ENCODE results near the gene ARID1B. TPM values are rescaled to one million over a fixed set of nuclear protein-coding genes. Genes with fewer than 3 reads are reported as not detected.

The ARID1B gene
- total RNA-seq, 1 experiment from 2014 or later, result 35.6 TPM

- Histone ChIP-seq H3K79me2 (ENCODE audit: insufficient read depth, low read length) (peaks cover 30% of the 10 kb centered on the region), H3K9ac (ENCODE audit: low read length) (no peak overlapping the region), H3K27me3 (ENCODE audit: insufficient read depth, low read length) (no peaks in the 10 kb centered on the region), H3K27ac (ENCODE audit: low read depth, low read length) (no peak overlapping the region), H3K9me2 (ENCODE audit: insufficient read depth) (no peaks in the 10 kb centered on the region), H3K4me2 (ENCODE audit: low read length) (peak overlapping the region; percentile 12; the same call in 1 of the 2 replicates), H3K4me1 (ENCODE audit: control insufficient read depth in 1 of 2, insufficient read depth in 2 of 2, low read length in 2 of 2) (peaks cover 24 to 27% of the 10 kb centered on the region in 2 experiments), H4K20me1 (ENCODE audit: insufficient read depth) (no peaks in the 10 kb centered on the region), H3K4me3 (replicated peaks in 1 of 2; ENCODE audit: low read depth in 1 of 2, low read length in 2 of 2) (no peak overlapping the region), H3K9me3 (ENCODE audit: control insufficient read depth in 1 of 2, insufficient read depth in 1 of 2, low read depth in 1 of 2, low read length in 2 of 2) (no peaks in the 10 kb centered on the region), H3K36me3 (ENCODE audit: control insufficient read depth in 1 of 2, insufficient read depth in 2 of 2, low read length in 2 of 2) (no peaks in the 10 kb centered on the region), H2AFZ (ENCODE audit: low read depth, low read length, poor library complexity, severe bottlenecking) (no peak overlapping the region)
- intact Hi-C loops (cut with micrococcal nuclease), result no loop called here
- TF ChIP-seq TCF7L2 (IDR thresholded peaks at IDR 0.05; ENCODE audit: borderline replicate concordance, extremely low read depth, insufficient read depth, insufficient read length) (peak; percentile 46), RAD21 (IDR thresholded peaks at IDR 0.05; ENCODE audit: low read depth) (peak; percentile 31), ELF1 (IDR thresholded peaks at IDR 0.05; ENCODE audit: borderline replicate concordance, low read depth) (no peak)
- peak; percentile 33; the same call in 1 of the 2 replicates for ATAC-seq
- ChIA-PET CTCF (no interaction called here), POLR2A (interaction anchor here (1.2 kb wide), 1 partner anchor 19 kb away, joined by 3 read pairs; no protein-coding TSS in a partner anchor), RAD21 (ENCODE audit: low non-redundant PET in 1 of 2, low total read pairs in 2 of 2, uncharacterized antibody in 2 of 2, unreplicated experiment in 2 of 2) (no interaction called here)
- BruUV-seq (replicated peaks), result no TSS peak
- peak; percentile 42 for DNase-seq (ENCODE audit: low read depth, low spot score)
These were observed 176.4 kb downstream of the ARID1B start for GRCh38 chr6:156953479-156954146.

DNA sequence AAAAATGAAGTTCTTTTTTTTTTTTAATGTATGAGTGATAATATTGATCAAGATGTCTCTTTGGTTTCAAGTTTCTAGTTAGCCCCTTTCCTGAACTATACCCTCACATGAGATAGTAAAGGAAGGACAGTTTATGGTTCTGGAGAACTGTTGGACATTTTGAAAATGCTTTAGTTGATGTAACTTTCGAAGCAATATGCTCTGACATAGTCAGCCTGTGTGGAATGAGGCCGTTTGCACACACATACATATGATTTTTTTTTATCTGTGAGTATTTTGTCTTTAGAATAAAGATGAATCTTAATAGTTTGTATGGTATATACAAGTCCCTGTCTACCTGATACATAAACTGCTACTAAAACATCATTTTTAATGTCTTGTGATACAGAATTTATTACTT, 177.0 kb downstream of the ARID1B start:
- H3K4me3 ChIP-seq (replicated peaks in 1 of 2; ENCODE audit: low read depth in 1 of 2, low read length in 2 of 2), result no peak overlapping the region
- no peak overlapping the region for H3K9ac ChIP-seq (ENCODE audit: low read length)
- ChIA-PET CTCF (no interaction called here), RAD21 (ENCODE audit: low non-redundant PET in 1 of 2, low total read pairs in 2 of 2, uncharacterized antibody in 2 of 2, unreplicated experiment in 2 of 2) (no interaction called here), POLR2A (no interaction called here)
- H3K4me1 ChIP-seq (ENCODE audit: control insufficient read depth in 1 of 2, insufficient read depth in 2 of 2, low read length in 2 of 2), result peaks cover 18 to 21% of the 10 kb centered on the region in 2 experiments
- H3K36me3 ChIP-seq (ENCODE audit: control insufficient read depth in 1 of 2, insufficient read depth in 2 of 2, low read length in 2 of 2), result no peaks in the 10 kb centered on the region
- no peaks in the 10 kb centered on the region for H4K20me1 ChIP-seq (ENCODE audit: insufficient read depth)
- no peaks in the 10 kb centered on the region for H3K9me2 ChIP-seq (ENCODE audit: insufficient read depth)
- H3K79me2 ChIP-seq (ENCODE audit: insufficient read depth, low read length), result peaks cover 30% of the 10 kb centered on the region
- H3K9me3 ChIP-seq (ENCODE audit: control insufficient read depth in 1 of 2, insufficient read depth in 1 of 2, low read depth in 1 of 2, low read length in 2 of 2), result no peaks in the 10 kb centered on the region
- no peak overlapping the region; the same call in 1 of the 2 replicates for H3K4me2 ChIP-seq (ENCODE audit: low read length)
- DNase-seq (ENCODE audit: low read depth, low spot score) (no peak), ATAC-seq (no peak)
- BruUV-seq (replicated peaks), result no TSS peak
- no peaks in the 10 kb centered on the region for H3K27me3 ChIP-seq (ENCODE audit: insufficient read depth, low read length)
- no peak overlapping the region for H2AFZ ChIP-seq (ENCODE audit: low read depth, low read length, poor library complexity, severe bottlenecking)
- intact Hi-C loops (cut with micrococcal nuclease), result no loop called here
- H3K27ac ChIP-seq (ENCODE audit: low read depth, low read length), result no peak overlapping the region
- TF ChIP-seq RAD21 (IDR thresholded peaks at IDR 0.05; ENCODE audit: low read depth) (no peak), YY1 (IDR thresholded peaks at IDR 0.05; ENCODE audit: extremely low read depth, insufficient replicate concordance, low read depth, low read length) (no peak), ATF3 (IDR thresholded peaks at IDR 0.05) (no peak), ELF1 (IDR thresholded peaks at IDR 0.05; ENCODE audit: borderline replicate concordance, low read depth) (no peak), POLR2A (IDR thresholded peaks at IDR 0.05; ENCODE audit: borderline replicate concordance, extremely low read depth, insufficient read depth, insufficient read length) (no peak)
